ENCODE data around the gene HTRA3. TPM values are rescaled to one million over a fixed set of nuclear protein-coding genes. Genes with fewer than 3 reads are reported as not detected.

The HTRA3 gene
- total and polyA plus RNA-seq, 2 of the 8 experiments (the other 6 are each of a cell fraction or from before 2014, with no cell fraction given): 3.2 to 5.8 TPM

DNA sequence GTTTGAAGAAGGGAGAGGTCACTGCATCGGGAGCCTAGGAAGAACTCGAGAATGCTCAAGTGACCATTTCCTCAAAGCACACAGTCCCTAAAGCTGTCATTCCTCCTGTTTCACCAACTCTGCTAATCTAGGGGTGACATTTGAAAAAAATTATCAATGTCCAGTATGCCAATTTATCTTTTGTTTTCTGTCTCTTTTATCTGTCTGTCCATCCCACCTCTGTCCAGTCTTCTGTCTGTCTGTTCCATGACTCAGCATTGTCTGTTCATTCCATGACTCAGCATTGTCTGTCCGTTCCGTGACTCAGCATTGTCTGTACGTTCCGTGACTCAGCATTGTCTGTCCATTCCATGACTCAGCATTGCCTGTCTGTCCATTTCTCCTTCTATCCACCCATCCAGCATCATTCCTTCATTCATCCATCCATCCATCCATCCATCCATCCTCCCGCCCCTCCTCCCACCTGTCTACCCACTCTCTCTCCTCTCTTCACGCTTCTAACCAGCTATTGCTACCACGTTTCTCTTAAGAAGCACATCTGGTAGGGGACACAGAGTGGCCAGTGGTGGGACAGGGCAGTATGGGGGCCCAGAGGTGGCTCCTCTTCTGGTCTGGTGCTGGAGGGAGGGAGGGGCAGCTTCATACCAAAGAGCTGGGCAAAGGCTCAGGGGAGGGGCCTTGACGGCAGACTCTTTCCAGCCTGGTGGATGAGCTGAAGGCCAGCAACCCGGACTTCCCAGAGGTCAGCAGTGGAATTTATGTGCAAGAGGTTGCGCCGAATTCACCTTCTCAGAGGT is 34.1 kb downstream of the HTRA3 start (continued):
- no peak for TF ChIP-seq RAD21 (IDR thresholded peaks at IDR 0.05 in 1 of 2, conservative IDR thresholded peaks at IDR 0.05 in 1 of 2; ENCODE audit: low read depth in 2 of 2, low read length in 2 of 2)

Data from H1 (cell line).